AG08395 (cell line): ENCODE results near the gene IFITM1.
"Not testable (repeated sequence)": the region's sequence is repeated elsewhere in the genome, so short reads cannot be mapped to it uniquely, and the experiment has no call there.

Experiments
- DNase-seq: peaks from one replicate; pipeline ENCODE4 v3.0.0; 2012; ENCODE audit warnings: mixed read lengths, low spot score

Gene IFITM1

DNA sequence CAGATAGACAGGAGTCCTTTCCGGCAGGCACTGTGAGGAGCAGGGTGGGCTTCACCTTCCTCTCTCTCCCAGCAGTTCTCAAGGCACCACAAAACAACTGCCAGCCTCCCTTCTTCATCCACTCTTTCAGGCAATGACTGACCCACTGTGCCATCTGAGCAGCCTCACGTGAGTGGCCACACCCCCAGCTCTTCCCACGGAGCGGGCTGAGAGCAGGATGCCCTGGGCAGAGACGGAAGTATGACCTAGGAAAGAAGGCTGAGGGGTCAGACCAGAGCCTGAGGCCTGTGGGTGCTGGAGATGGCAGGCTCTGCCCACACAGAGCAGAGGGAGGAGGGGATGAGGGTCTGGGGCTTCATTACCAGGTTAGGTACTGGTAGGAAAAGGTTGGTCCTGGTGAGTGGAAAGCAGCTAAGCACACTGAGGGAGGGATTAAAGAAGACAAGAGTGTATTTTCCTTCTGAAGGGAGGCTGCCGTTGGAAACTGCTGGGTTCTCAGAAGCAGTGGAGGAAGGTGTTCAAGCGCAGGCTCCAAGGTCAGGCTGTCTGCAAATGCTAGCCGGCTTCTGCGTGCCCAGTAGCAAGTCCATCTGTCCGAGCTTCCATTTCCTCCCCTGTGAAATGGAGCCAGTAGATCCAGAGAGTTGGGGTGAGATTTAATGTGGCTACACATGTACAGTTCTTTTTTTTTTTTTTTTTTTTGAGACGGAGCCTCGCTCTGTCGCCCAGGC is 31.0 kb upstream of the IFITM1 start:
- DNase-seq: no peak

GRCh38 chr11:283405-284104 is 30.3 kb upstream of the IFITM1 start:
- no peak for DNase-seq

DNA sequence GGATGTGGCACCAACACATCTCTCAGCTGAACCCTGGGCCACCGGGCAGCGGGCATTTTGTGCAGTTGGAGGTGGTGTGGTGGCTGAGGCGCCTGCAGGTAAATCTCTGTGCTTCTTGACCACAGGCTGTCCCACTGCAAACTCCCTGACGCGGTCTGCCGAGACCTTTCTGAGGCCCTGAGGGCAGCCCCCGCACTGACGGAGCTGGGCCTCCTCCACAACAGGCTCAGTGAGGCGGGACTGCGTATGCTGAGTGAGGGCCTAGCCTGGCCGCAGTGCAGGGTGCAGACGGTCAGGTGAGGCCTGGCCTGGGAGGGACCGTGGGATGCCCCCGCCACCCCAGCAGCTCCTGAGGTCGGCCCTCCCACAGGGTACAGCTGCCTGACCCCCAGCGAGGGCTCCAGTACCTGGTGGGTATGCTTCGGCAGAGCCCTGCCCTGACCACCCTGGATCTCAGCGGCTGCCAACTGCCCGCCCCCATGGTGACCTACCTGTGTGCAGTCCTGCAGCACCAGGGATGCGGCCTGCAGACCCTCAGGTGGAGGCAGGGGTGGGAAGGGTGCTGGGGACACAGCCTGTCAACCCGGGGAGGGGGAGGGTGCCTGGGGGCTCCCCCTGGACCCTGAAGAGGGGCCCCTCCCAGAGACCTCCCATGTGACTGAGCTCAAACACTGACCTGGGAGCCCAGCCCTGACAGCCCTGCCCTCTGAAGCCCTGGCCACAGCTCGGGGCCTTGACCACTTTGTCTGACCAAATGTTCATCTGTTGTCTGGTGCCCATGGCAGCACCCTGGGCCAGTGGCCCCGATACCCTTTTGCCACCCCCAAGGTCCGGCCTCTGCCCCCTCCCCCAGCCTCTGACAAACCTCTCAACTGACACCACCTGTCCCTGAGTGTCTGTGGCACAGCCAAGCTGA is 29.5 kb upstream of the IFITM1 start:
- no peak for DNase-seq

- DNase-seq: no peak
Observed at GRCh38 chr11:285021-285893, 28.6 kb upstream of the IFITM1 start.

DNA sequence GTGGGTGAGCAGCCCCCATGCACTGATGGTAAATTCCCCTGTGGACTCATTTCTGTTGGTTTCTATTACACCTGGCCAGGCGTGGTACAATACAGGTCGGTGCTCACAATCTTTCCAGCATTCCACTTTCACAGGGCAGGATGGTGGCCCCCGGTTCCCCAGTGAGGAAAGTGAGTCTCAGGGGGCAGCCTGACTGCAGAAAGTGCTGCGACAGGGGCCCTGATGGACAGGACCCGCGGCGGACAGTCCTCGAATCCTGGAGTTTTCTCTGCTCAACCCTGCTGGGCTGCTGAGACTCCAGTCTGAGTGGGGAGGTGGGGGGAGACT is 28.0 kb upstream of the IFITM1 start:
- DNase-seq: no peak

DNA sequence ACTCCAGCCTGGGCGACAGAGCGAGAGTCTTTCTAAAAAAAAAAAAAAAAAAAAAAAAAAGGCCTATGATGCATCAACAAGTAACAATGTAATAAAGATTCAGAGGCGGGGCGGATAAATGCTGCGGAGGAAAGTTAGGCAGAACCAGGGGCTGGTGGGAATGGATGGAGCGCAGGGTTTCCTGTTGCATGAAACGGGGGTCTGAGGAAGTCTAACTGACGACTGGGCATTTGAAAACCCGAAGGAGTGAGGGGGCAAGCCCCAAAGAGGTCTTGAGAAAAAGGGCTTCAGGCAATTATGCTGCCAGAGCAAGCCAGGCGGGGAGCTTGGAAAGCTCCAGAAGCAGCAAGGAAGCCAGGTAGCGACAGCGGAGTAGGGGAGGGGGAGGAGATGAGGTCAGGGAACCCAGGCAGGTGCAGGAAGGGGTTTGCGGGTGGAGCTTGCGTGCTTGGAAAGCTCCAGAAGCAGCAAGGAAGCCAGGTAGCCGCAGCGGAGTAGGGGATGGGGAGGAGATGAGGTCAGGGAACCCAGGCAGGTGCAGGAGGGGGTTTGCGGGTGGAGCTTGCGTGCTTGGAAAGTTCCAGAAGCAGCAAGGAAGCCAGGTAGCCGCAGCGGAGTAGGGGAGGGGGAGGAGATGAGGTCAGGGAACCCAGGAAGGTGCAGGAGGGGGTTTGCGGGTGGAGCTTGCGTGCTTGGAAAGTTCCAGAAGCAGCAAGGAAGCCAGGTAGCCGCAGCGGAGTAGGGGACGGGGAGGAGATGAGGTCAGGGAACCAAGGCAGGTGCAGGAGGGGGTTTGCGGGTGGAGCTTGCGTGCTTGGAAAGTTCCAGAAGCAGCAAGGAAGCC is 26.6 kb upstream of the IFITM1 start:
- DNase-seq: not testable (repeated sequence)

DNA sequence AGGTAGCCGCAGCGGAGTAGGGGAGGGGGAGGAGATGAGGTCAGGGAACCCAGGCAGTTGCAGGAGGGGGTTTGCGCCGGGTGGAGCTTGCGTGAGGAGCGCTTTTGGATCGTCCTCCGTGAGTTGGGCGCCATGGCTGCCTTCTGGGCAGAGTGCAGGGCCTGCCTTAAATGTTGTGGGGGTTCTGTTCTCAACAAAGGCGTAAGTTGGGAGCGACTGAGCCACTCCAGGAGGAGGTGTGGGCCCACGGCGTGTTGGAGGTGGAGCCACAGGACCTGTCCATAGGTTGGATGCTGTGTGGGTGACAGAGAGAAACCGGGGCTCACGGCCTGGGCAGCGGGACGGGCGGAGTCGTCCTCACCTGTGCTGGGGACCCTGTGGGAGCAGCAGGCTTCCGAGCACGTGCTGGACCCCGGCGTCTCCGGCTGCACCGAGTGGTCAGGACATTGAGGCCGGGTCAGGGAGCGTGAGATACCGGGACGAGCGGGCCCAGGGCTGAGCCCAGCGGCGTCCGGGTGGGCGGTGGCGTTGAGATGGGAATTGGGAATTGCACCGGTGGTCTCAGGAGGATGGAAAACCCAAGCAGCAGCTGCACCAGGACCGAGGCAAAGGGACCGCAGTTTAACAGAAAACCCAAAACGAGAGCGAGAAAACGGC is 25.9 kb upstream of the IFITM1 start:
- DNase-seq: no peak

- peak; percentile 93 for DNase-seq
Observed at GRCh38 chr11:288478-289397, 25.1 kb upstream of the IFITM1 start, which contains the start of gene PGGHG. TSS of gene PGGHG (plus strand) at chr11:289126. CDS start at chr11:289817, 691 bp downstream.

GRCh38 chr11:289398-289711 is 24.5 kb upstream of the IFITM1 start:
- no peak for DNase-seq

DNA sequence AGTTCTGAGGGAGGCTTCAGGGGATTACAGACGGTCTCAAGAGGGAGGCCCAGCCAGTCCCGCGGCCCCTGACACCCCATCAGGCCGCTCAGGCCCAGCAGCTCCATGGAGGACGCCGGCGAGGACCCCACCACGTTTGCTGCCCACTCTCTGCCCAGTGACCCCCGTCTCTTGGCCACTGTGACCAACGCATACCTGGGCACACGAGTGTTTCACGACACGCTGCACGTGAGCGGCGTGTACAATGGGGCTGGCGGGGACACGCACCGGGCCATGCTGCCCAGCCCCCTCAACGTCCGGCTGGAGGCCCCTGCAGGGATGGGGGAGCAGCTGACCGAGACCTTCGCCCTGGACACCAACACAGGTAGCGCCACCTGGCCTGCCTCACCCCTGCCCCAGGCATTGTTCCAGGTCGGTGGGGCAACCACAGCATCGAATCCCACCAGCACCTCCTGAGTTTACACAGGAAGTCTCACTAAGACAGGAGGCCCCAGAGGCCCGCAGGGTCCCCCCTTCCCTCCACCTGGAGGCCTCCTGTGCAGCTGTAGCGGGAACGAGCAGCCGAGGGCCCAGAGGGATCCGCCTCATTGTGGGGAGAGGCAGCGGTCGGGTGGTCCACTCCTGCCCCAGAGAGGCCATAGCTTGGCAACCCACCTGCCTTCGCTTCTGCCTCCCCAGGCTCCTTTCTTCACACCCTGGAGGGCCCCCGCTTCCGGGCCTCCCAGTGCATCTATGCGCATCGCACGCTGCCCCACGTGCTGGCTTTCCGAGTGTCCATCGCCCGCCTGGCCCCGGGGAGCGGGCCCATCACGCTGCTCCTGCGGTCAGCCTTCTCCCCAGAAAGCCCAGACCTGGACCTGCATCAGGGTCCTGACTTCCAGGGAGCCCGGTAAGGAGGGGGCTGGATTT is 23.9 kb upstream of the IFITM1 start:
- no peak for DNase-seq

- DNase-seq: no peak
Observed at GRCh38 chr11:290621-291231, 23.1 kb upstream of the IFITM1 start.

GRCh38 chr11:291281-292210 is 22.3 kb upstream of the IFITM1 start:
- DNase-seq: no peak

- no peak for DNase-seq
Observed at GRCh38 chr11:292211-293121, 21.4 kb upstream of the IFITM1 start.

GRCh38 chr11:293271-293851 is 20.5 kb upstream of the IFITM1 start:
- no peak for DNase-seq
